K562 (cell line): ENCODE results near the gene GCDH. TPM values are rescaled to one million over a fixed set of nuclear protein-coding genes. Genes with fewer than 3 reads are reported as not detected.

Source experiments
- CEBPG ChIP-seq, 3 experiments: fragments of 200-800 bp in 1 of 3; sonication (Bioruptor generic) in 1 of 3; sonication (generic) in 1 of 3; formaldehyde crosslinking in 1 of 3; IDR thresholded peaks in 2 of 3; conservative IDR thresholded peaks in 1 of 3; 2 replicates each; pipeline versions ENCODE4 v1.6.1 to v1.8.0; 2016 to 2022; ENCODE audit warnings: missing compliant biosample characterization in 2 of 3, missing genetic modification characterization in 2 of 3, mild to moderate bottlenecking in 1 of 3, missing genetic modification reagents in 1 of 3
- IFI16 ChIP-seq: fragments of 250-450 bp; sonication (Bioruptor Pico); IDR thresholded peaks from 2 replicates; pipeline ENCODE4 v2.1.2; 2022; ENCODE audit warnings: mild to moderate bottlenecking, inconsistent platforms
- L3MBTL2 ChIP-seq: fragments of 450-650 bp; IDR thresholded peaks from 2 replicates; pipeline ENCODE4 v1.6.1; 2016; ENCODE audit warnings: mild to moderate bottlenecking, moderate library complexity
- LCOR ChIP-seq: sonication (generic); formaldehyde crosslinking; IDR thresholded peaks from 2 replicates; pipeline ENCODE4 v1.8.0; 2022; ENCODE audit warnings: mild to moderate bottlenecking, missing genetic modification reagents
- PURB ChIP-seq: sonication (generic); formaldehyde crosslinking; IDR thresholded peaks from 2 replicates; pipeline ENCODE4 v1.9.0; 2021; ENCODE audit warnings: low read depth, mild to moderate bottlenecking, missing genetic modification reagents
- RBM14 ChIP-seq: fragments of 200-400 bp; formaldehyde crosslinking; IDR thresholded peaks from 2 replicates; pipeline ENCODE4 v1.6.1; 2018; ENCODE audit warnings: low read depth, mild to moderate bottlenecking, low read length, moderate library complexity, borderline replicate concordance; ENCODE audit not compliant: insufficient read depth
- SRSF9 ChIP-seq: fragments of 200-400 bp; formaldehyde crosslinking; IDR thresholded peaks from 2 replicates; pipeline ENCODE4 v1.6.1; 2017; ENCODE audit warnings: low read depth, low read length, borderline replicate concordance
- polyA plus RNA-seq, 8 experiments: library from polyadenylated mRNA; depleted of rRNA in 4 of 8; stranded (reverse) in 5 of 8; unstranded in 3 of 8; fragments of >200 nt; fragmentation: Nextera tagmentation in 2 of 8; fragmentation: Illumina TruSeq in 1 of 8; extraction: Ambion mirVana in 2 of 8; extraction: Trizol in 1 of 8; gene quantifications; 2 replicates each; pipeline versions ENCODE4 v1.2.1 to v1.2.3, GENCODE V29; 2011 to 2014; ENCODE audit warnings: inconsistent platforms in 1 of 8, missing spikeins in 1 of 8
- total RNA-seq, 7 experiments: library from RNA; depleted of rRNA in 6 of 7; stranded (reverse); fragments of >200 nt in 6 of 7; fragmentation: Illumina TruSeq in 2 of 7; extraction: Trizol in 2 of 7; gene quantifications; 2 replicates each; pipeline versions ENCODE4 v1.2.1 to v1.2.3, GENCODE V29; 2011 to 2021; ENCODE audit warnings: low replicate concordance in 1 of 7
- TF ChIP-seq, protein P1 (sequence below): sonication (generic); formaldehyde crosslinking; IDR thresholded peaks from 2 replicates; pipeline ENCODE4 v1.8.1; 2023; ENCODE audit warnings: missing genetic modification reagents, mild to moderate bottlenecking, borderline replicate concordance
- TF ChIP-seq, protein P2 (sequence below): fragments of 250-450 bp; sonication (Bioruptor Pico); IDR thresholded peaks from 2 replicates; pipeline ENCODE4 v1.8.0; 2021; ENCODE audit warnings: mild to moderate bottlenecking, moderate library complexity
- TF ChIP-seq, protein P3 (sequence below): sonication (generic); formaldehyde crosslinking; IDR thresholded peaks from 2 replicates; pipeline ENCODE4 v1.8.1; 2023; ENCODE audit warnings: mild to moderate bottlenecking, missing genetic modification reagents, moderate library complexity
- TF ChIP-seq, protein P4 (sequence below): fragments of 250-450 bp; sonication (Bioruptor Pico); IDR thresholded peaks from 2 replicates; pipeline ENCODE4 v1.6.1; 2021; ENCODE audit warnings: mild to moderate bottlenecking
- TF ChIP-seq, protein P5 (sequence below): sonication (generic); formaldehyde crosslinking; IDR thresholded peaks from 2 replicates; pipeline ENCODE4 v1.4.0; 2020; ENCODE audit warnings: mild to moderate bottlenecking, missing genetic modification reagents

The GCDH gene
- total and polyA plus RNA-seq, 9 of the 15 experiments (the other 6 are each of a cell fraction or from before 2014, with no cell fraction given): 2.9 to 50.8 (median 19.1) TPM

DNA sequence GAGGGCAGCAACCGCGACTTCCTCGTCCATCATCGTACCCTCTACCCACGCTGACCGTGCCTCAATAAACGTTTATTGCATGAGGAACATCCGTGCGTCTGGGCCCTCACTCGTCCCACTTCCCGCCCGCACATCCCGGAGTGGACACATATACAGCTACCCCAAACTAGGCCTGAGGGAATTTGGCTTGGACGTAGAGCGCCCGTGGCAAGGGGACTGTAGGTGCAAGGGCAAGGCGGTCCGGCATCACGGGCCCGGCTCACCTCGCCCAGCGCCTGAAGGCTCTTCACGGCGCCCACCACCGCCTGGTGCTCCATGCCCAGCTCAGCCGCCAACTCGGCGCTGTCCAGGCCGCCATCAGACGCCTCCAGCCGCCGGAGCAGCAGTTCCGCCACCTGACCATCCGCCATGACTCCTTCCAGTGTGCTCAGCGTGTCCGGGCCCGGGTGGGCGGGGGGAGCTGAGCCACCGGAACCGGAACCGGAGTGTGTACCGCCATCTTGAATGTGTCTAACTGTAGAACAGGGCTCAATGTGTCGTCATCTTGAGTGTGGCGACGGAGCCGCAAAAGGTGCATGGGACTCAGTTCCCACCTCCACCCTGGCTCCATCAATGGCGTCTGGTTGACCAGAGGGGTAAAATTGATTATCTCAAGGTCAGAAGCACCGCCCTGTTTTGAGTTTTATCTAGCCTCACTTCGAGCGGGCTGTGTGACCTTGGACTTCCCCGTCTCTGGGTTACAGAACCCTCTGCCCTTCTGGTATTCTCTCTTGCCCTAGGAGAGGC is 42.5 kb downstream of the GCDH start, which contains the start of gene FARSA (continued):
- no peak for TF ChIP-seq RBM14
- TF ChIP-seq PURB (CRISPR knock-in tag): no peak
- TF ChIP-seq, protein P1, sequence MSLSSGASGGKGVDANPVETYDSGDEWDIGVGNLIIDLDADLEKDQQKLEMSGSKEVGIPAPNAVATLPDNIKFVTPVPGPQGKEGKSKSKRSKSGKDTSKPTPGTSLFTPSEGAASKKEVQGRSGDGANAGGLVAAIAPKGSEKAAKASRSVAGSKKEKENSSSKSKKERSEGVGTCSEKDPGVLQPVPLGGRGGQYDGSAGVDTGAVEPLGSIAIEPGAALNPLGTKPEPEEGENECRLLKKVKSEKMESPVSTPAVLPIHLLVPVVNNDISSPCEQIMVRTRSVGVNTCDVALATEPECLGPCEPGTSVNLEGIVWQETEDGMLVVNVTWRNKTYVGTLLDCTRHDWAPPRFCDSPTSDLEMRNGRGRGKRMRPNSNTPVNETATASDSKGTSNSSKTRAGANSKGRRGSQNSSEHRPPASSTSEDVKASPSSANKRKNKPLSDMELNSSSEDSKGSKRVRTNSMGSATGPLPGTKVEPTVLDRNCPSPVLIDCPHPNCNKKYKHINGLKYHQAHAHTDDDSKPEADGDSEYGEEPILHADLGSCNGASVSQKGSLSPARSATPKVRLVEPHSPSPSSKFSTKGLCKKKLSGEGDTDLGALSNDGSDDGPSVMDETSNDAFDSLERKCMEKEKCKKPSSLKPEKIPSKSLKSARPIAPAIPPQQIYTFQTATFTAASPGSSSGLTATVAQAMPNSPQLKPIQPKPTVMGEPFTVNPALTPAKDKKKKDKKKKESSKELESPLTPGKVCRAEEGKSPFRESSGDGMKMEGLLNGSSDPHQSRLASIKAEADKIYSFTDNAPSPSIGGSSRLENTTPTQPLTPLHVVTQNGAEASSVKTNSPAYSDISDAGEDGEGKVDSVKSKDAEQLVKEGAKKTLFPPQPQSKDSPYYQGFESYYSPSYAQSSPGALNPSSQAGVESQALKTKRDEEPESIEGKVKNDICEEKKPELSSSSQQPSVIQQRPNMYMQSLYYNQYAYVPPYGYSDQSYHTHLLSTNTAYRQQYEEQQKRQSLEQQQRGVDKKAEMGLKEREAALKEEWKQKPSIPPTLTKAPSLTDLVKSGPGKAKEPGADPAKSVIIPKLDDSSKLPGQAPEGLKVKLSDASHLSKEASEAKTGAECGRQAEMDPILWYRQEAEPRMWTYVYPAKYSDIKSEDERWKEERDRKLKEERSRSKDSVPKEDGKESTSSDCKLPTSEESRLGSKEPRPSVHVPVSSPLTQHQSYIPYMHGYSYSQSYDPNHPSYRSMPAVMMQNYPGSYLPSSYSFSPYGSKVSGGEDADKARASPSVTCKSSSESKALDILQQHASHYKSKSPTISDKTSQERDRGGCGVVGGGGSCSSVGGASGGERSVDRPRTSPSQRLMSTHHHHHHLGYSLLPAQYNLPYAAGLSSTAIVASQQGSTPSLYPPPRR (CRISPR knock-in tag): no peak
- no peak for TF ChIP-seq IFI16 (CRISPR knock-in tag)
- TF ChIP-seq SRSF9: no peak
- TF ChIP-seq, protein P2, sequence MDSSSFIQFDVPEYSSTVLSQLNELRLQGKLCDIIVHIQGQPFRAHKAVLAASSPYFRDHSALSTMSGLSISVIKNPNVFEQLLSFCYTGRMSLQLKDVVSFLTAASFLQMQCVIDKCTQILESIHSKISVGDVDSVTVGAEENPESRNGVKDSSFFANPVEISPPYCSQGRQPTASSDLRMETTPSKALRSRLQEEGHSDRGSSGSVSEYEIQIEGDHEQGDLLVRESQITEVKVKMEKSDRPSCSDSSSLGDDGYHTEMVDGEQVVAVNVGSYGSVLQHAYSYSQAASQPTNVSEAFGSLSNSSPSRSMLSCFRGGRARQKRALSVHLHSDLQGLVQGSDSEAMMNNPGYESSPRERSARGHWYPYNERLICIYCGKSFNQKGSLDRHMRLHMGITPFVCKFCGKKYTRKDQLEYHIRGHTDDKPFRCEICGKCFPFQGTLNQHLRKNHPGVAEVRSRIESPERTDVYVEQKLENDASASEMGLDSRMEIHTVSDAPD (CRISPR knock-in tag): no peak
- 0 out of 2 replicates have a peak, but pooled peaks have one; percentile 35 for TF ChIP-seq L3MBTL2
- TF ChIP-seq, protein P3, sequence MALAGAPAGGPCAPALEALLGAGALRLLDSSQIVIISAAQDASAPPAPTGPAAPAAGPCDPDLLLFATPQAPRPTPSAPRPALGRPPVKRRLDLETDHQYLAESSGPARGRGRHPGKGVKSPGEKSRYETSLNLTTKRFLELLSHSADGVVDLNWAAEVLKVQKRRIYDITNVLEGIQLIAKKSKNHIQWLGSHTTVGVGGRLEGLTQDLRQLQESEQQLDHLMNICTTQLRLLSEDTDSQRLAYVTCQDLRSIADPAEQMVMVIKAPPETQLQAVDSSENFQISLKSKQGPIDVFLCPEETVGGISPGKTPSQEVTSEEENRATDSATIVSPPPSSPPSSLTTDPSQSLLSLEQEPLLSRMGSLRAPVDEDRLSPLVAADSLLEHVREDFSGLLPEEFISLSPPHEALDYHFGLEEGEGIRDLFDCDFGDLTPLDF (CRISPR knock-in tag): no peak
- TF ChIP-seq, protein P4, sequence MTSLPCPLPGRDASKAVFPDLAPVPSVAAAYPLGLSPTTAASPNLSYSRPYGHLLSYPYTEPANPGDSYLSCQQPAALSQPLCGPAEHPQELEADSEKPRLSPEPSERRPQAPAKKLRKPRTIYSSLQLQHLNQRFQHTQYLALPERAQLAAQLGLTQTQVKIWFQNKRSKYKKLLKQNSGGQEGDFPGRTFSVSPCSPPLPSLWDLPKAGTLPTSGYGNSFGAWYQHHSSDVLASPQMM (CRISPR knock-in tag): no peak
- peak; percentile 75 for TF ChIP-seq CEBPG (CRISPR knock-in tag; IDR thresholded peaks at IDR 0.05)
- TF ChIP-seq CEBPG (tag; conservative IDR thresholded peaks at IDR 0.05 in 1 of 2, IDR thresholded peaks at IDR 0.05 in 1 of 2): no peak
- peak; percentile 60; the same call in 1 of the 2 replicates for TF ChIP-seq LCOR (CRISPR knock-in tag)
- TF ChIP-seq, protein P5, sequence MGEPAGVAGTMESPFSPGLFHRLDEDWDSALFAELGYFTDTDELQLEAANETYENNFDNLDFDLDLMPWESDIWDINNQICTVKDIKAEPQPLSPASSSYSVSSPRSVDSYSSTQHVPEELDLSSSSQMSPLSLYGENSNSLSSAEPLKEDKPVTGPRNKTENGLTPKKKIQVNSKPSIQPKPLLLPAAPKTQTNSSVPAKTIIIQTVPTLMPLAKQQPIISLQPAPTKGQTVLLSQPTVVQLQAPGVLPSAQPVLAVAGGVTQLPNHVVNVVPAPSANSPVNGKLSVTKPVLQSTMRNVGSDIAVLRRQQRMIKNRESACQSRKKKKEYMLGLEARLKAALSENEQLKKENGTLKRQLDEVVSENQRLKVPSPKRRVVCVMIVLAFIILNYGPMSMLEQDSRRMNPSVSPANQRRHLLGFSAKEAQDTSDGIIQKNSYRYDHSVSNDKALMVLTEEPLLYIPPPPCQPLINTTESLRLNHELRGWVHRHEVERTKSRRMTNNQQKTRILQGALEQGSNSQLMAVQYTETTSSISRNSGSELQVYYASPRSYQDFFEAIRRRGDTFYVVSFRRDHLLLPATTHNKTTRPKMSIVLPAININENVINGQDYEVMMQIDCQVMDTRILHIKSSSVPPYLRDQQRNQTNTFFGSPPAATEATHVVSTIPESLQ: no peak
